ENCODE results near the gene PDCD1. TPM values are rescaled to one million over a fixed set of nuclear protein-coding genes. Genes with fewer than 3 reads are reported as not detected.

PDCD1 gene
- polyA plus RNA-seq, 4 donors = 0.11 to 0.40 (median 0.18) TPM

DNA sequence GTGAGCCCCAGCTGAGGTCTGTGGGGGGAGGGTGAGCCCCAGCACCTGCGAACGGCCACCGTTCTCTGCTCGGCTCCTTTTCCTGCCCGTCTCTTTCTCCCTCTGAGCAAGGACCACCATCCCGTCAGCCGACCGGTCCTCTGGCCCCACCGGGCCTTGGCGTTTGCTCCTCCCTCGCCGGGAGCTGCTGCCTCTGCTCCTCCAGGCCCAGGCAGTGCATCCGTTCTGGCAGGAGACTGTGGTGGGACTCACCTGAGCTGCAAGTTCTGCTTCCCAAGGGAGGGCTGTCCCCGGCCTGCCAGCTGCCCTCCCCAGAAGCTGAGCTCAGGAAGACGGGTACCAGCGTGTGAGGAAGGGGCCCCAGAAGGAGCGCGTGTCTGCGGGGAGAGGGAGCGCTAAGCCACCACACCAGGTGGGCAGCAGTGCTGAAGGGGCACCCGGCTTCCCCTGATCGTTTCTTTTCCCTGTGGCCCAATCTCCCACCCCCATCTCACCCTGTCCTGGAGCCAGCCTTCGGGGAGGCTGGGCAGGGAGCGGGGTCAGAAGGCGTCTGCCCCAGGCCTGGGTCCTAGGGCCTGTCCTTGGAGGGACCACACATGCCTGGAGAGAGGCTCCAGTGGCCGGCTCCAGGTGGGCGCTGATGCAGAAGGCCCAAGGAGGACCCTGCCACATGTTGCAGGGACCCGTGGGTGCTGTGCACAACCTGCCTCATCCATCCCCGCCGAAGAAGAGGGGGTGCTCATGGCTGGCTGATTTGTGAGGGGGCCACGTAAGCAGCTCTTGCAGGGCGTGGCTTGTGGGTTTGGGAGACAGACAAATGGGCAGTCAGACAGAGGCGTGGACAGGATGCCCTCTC is 8.3 kb upstream of the PDCD1 start:
- no peak for DNase-seq (ENCODE audit: low read depth in 4 of 4, low spot score in 3 of 4)

DNA sequence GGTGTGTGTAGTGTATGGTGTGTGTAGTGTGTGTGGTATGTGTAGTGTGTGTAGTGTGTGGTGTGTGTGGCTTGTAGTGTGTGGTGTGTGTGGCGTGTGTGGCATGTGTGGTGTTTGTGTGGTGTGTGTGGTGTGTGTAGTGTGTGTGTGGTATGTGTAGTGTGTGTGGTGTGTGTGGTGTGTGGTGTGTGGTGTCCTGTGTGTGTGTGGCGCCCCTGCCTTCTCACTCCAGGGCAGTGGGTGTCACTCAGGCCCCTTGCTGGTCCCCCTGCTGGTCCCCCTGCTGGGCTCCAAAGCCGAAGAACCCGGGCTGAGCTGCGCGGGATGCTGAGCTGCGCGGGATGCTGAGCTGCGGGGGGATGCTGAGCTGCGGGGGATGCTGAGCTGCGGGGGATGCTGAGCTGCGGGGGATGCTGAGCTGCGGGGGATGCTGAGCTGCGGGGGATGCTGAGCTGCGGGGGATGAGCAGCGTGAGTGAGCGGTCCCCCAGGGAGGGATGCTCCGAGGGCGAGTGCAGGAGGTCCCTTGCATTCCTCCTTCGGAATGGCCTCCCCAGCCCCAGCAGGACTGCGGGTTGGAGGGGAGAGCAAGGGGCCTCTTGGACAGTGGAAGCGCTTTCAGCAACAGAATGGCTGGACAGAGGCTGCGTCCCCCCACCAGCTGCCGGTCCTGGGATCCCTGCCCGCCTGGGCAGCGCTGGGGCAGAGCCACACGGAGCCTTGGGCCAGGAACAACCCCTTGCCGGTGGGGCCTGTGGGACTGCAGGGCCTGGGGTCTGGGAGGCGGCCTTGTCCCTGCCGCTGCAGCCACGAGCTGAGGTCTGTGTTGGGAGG is 7.5 kb upstream of the PDCD1 start:
- DNase-seq (ENCODE audit: low read depth in 4 of 4, low spot score in 3 of 4) = no peak

DNA sequence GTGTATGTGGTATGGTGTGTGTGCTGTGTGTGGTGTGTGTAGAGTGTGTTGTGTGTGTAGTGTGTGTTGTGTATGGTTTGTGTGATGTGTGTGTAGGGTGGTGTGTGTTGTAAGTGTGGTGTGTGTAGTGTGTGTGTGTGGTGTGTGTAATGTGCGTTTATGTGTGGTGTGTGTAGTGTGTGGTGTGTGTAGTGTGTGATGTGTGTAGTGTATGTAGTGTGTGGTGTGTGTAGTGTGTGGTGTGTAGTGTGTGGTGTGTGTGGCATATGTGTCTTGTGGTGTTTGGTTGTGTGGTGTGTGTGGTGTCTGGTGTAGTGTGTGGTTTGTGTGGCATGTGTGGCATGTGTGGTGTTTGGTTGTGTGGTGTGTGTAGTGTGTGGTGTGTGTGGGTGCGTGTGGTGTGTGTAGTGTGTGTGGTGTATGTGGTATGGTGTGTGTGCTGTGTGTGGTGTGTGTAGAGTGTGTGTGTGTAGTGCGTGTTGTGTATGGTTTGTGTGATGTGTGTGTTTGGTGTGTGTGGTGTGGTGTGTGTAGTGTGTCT is 6.8 kb upstream of the PDCD1 start:
- DNase-seq (ENCODE audit: low read depth in 4 of 4, low spot score in 3 of 4) = no peak

DNA sequence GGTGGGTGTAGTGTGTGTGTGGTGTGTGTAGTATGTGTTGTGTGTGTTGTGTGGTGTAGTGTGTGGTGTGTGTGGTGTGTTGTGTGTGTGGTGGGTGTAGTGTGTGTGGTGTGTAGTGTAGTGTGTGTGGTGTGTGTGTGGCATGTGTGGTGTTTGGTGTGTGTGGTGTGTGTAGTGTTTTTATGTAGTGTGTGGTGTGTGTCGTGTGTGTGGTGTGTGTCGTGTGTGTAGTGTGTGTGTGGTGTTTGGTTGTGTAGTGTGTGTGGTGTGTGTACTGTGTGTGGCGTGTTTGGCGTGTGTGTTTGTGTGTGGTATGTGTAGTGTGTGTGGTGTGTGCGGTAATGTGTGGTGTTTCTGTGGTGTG is 6.1 kb upstream of the PDCD1 start:
- DNase-seq (ENCODE audit: low read depth in 4 of 4, low spot score in 3 of 4) = no peak

DNA sequence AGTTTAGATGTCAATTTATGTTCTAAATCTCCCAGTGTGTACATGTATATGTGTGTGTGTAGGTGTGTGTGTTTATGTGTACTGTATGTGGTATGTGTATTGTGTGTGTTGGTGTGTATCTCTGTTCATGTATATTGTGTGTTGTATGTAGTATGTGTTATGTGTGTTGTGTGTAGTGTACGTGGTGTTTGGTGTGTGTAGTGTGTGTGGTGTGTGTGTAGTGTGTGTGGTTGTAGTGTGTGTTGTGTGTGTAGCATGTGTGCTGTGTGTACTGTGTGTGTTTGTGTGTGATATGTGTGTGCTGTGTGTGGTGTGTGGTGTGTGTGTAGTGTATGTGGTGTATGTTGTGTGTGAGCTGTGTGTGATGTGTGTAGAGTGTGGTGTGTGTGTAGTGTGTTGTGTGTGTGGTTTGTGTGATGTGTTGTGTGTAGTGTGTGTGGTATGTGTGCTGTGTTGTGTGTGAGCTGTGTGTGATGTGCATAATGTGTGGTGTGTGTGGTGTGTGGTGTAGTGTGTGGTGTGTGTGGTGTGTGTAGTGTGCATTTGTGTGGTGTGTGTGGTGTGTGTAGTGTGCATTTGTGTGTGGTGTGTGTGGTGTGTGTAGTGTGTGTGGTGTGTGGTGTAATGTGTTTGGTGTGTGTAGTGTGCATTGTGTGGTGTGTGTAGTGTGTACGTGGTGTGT is 5.6 kb upstream of the PDCD1 start:
- DNase-seq (ENCODE audit: low read depth in 4 of 4, low spot score in 3 of 4) = no peak

DNA sequence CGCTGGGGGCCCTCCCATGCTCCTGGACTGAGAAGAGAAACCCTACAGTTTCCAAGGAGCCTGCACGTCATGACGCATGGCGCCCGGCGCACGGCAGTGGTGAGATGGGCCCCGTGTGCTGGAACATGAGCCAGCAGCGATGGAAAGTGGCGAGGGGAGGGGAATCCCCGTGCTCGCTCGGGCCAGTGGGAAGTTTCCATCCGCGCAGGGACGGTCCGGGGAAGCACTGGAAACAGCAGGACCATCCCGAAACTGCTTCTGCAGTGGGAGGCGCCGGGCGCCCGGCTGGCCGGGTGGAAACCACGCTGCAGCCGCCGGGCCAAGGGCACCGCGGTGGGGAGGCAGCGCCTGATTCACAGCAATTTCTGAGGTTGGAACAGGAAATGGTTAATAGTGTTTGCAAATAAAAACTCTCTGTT is 4.9 kb upstream of the PDCD1 start:
- DNase-seq (ENCODE audit: low read depth in 4 of 4, low spot score in 3 of 4) = no peak

DNA sequence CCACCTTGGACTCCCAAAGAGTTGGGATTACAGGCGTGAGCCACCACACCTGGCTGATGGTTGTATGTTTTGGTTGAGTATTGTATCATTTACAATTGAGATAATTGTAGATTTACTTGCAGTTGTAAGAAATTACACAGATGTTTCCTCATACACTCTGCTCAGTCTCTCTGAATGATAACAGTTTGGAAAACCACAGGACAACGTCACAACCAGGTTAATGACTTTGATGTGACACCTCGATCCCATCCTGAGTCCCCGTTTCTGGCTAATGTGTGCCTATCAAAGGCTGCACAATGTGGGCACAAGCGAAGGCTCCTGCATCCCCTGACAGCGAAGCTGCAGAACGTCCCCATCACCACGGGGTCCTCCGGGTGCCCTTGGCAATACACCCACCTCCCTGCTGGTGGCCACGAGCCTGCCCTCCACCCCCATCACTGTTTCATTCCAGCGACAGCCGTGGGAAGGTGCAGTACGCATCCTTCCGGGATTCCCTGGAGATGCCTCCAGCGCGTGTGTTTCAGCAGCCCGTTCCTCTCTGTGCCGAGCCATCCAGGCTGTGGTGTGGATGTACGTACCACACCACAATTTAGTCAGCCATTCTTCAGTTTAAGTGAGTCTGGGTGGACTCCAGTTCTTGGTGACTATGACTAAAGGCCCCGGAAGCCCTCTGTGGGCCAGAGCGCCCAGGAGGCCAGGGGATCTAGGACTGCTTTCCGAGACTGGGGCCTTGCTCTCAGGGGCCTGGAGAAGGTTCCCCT is 4.3 kb upstream of the PDCD1 start:
- no peak for DNase-seq (ENCODE audit: low read depth in 4 of 4, low spot score in 3 of 4)

DNA sequence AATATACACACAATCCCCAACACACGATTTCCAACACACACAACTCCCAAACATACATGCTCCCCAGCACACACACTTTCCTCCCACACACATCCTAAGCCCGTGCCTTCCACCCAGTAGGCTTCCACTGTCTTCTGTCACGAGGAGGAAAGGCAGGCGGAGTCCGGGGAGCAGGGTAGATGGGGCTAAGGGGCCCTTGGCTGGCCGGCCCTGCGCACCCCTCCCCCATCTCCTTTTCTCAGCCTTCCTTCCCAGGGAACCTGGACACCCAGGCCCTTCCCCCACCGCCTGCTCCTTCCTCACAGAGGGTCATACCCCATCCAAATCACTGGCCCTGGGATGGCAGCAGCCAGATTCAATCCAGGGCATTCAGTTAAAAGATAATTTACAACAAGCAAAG is 3.4 kb upstream of the PDCD1 start:
- no peak for DNase-seq (ENCODE audit: low read depth in 4 of 4, low spot score in 3 of 4)

DNA sequence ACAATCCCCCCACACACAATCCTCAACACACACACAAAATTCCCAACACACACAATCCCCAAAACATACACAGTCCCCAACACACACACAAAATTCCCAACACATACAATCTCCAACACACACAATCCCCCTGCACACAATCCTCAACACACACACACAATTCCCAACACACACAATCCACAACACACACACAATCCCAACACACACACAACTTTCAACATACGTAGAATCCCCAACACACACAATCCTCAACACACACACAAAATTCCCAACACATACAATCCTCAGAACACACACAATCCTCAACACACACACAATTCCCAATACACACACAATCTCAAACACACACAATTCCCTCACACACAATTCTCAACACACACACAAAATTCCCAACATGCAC is 2.6 kb upstream of the PDCD1 start:
- DNase-seq (ENCODE audit: low read depth in 4 of 4, low spot score in 3 of 4) = no peak

DNA sequence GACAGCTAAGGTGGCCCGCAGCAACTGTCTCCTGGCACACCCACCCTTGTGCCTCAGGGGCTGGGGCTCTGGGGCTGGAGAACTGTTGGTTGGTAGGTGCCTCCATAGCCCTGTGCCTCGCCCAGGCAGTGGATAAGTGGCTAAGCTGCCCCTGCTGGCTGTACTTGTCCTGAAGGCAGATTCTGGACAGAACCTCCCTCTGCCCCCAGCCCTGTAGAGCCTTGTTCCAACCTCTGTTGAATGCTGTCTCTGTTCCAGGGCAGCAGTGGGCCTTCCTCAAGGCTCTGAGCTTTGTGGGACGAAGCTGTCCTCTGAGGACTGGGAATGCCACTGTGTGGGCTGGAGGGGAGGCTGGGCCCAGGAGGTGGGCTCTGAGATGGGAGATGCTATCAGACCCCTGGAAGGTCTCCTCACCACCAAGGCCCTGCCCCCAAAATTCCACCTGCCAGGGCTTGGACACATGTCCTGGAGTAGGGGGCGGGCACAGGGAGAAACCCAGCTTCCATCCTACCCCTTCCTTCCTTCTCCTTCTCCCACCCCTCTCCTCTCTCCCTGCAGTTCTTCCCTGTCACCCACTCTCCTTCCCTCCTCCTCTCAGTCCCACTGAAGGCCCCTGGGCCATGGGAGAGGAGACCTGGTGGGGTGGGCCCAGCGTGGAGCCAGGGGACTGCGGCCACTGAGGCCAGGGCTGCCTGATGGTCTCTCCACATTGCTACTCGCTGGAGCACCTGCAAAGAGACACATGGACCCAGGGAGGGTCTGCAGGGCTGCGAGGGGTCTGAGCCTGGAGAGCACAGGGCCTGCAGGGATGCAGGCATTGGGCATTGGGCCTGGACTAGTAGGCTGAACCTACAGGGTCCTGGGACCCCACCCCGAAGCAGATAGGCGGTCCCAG is 1.7 kb upstream of the PDCD1 start:
- no peak for DNase-seq (ENCODE audit: low read depth in 4 of 4, low spot score in 3 of 4)

DNA sequence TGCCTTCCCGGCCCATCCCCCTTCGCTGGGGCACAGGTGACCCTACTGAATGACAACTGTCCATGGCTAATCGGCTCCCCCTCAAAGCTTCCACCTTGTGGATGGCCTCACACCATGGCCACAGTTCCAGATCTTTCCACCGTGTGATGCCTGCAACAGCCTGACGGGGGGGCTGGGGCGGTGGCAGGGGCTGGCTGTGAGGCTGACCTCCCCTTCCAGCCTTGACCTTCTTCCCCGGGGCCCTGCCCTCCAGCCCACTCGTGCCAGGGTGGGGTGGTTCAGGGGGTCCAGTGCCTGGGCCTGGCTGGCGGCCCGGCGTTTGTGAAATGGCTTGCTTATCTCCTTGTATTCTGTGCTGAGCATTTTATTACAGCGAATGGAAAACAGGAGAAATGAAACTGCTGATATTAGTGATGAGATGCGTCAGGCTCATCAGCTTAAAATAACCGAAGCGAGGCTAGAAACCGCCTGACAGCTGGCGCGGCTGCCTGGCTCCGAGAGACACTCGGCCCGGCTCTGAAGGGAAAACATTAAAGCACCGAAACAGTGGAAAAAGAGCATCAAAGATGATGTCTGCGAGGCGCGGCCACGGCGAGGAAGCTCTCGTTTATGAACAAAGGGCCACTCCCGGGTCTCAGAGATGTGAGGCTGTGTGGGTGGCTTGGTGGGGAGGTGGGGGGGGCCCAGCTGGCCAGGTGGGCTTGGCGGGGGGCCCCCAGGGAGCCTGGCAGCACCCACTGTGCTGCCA is 916 bp upstream of the PDCD1 start:
- no peak for DNase-seq (ENCODE audit: low read depth in 4 of 4, low spot score in 3 of 4)

DNA sequence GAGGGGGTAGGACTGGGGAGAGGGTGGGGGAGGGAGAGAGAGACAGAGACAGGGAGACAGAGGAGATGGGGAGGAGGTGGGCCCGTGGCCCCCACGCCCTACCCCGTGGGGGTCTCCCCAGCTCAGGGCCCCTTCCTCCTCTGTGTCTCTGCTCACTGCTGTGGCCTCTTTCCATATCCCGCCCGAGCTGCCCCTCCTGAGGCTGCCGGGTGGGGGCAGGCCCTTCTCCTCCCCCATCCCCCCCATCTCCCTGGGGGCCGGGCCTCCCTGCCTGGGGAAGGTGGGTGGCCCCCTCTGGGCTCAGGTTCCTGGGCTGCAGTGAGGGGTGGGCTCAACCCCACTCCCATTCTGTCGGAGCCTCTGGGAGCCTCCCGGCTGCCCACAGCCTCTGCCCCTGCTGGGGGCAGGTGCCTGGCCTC is 332 bp upstream of the PDCD1 start:
- no peak for DNase-seq (ENCODE audit: low read depth in 4 of 4, low spot score in 3 of 4)

DNA sequence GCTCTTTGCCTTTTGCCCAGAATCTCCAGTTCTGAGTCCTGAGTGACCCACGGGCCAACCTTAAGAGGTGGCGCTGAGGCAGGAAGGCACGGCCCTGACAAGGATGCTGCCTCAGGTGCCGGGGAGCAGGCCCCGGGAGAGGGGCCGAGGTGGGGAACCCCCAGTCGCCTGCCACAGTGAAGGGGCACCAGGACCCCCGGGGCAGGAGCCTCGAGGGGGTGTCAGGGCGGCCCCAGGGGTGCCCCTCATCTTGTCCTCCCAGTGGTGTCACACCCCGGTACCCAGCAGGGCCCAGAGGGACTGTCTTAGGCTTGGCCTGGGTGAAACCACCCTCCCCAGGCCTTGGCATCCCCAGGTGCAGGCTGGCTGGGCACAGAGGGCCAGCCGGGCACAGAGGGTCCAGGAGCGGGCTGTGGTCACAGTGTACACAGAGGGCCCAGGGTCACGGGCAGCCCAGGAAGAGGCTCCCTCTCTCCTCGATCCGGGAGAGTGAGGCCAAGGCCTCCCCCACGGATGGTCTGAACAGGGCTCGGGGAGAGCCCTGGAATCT is 1.0 kb downstream of the PDCD1 start:
- DNase-seq (ENCODE audit: low read depth in 4 of 4, low spot score in 3 of 4) = no peak

DNA sequence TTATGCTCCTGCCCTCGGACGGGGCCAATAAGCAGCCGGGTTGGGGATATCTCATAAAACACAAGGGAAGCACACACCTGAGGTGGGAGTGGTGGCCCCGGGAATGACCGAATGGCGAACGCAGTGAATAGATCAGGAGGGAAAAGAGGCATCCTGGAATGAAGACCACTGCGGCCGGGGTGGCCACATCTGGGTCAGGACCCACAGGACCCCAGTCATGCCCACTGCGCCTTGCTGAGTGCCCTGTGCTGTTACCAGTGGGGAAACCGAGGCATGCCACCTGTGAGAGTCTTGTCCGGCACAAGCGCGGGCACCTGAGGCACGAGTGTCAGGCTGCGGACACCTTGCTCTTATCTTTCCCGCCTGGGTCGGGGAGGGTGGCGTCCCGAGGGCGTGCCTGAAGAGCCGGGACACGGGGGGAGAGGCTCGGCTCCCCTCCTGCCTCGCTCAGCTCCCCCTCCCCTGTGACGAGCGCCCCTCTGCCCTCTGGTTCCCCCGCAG is 1.6 kb downstream of the PDCD1 start:
- DNase-seq (ENCODE audit: low read depth in 4 of 4, low spot score in 3 of 4) = no peak

DNA sequence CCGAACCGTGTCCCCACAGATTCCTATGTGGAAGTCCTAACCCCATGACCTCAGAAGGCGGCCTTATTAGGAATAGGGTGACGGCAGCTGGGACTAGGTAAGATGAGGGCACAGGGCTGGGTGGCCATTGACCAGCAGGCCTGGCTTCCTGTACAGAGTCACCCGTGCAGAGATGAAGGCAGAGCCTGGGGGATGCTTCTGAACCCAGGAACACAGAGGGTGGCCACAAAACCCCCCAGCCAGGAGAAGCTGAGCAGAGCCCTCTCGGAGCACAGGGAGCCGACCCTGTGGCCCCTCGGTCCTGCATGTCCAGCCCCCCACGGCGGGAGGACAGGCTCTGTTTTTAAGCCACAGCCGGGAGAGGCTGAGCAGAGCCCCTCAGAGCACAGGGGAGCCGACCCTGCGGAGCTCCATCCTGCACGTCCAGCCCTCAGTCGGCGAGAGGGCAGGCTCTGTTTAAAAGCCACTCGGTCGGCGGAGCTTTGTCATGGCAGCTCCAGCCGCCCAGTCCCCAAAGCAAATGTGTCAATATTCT is 2.7 kb downstream of the PDCD1 start:
- no peak for DNase-seq (ENCODE audit: low read depth in 4 of 4, low spot score in 3 of 4)

DNA sequence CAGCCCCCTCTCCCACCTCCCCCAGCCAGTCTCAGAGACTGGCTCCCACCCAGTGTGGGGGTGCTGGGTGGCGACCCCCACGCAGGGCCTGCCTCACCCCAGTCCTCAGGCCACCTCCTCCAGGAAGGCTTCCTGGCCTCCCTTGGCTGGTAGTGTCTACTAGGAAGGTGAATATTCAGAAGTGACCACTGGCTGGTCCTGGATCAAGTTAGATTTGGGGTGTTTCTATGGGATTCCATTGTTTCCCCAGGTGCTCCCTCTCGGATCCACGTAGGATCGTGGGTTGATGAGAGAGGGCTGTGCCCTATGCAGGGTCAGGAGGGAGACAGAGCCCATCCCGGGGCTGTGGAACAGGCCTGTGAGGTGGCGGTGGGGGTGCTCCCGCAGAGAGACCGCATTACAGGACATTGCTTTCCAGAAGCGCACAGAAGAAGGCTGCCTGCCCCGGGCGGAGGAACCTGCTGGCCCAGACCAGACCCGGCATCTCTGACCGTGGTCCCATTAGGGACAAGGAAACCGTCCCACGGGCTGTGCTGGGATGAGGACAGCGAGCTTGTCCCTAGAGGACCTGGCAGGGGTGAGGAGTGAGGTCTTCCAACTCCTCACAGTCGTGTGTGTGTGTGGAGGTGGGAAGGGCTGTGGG is 3.3 kb downstream of the PDCD1 start:
- no peak for DNase-seq (ENCODE audit: low read depth in 4 of 4, low spot score in 3 of 4)
